KG1 (cell line): ENCODE measurements around the gene FAM98A.

Source experiments
- DNase-seq: peaks from one replicate; lab custom pipeline; 2025; lab: John Stamatoyannopoulos, UW

FAM98A gene

DNA sequence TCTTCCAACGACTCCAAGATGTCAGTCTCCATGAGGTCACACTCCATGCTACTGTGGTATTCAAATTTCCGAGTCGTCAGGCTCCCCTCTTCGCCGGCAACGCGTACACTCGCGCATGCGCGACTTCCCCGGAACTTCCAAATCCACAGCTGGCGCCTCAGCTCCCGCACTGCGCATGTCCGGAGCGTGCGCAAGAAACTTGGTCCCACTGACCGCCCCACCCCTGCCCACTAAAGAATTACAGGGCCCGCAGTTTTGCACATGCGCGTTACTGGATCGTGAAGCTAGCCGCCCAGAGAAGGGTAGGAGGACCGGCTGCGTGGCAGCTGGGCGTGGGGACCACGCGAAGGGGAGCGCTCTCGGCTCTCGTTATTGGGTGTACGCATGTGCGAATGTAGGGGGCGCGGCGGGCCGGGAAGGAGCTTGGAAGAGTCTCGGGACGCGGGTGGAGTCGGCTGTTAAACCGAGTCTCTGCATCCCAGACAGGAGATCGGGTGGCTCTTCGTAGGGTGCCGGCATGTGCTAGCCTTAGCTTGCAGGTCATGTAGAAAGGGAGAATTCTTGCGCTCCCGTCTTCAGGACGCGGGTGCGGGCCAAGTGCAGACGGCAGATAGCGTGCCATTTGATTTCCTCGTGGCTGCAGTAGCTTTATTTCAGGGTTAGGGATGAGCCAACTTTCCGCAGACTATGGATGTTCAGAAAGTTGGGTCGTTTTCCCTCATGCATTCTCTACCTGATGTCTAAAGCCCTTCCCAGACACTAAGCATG lies at the start of gene FAM98A:
Gene FAM98A, minus strand, starts transcription at position 125 of the 768 bp plus-strand sequence. Its CDS starts 78 bp downstream, at position 47.
- peak; percentile 98 for DNase-seq

DNA sequence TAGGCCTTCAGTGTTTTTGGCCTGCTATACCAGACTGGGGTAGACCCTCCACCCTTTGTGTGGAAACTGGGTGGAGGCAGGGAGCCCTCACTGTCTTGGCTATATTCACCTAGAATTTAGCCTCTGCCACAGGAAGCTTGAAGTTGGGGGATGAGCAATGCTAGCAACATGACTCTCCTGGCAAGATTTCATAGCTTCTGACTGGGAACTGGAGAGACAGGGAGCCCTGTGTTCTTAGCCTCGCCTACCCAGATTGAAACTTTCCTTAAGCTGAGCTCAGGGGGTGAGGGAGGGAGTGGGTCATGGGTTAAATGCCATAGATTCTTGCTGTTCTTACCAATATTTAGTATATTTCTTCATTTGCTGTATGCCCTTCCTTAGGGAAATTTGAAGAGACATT lies 46.8 kb upstream of the FAM98A start:
- no peak for DNase-seq

DNA sequence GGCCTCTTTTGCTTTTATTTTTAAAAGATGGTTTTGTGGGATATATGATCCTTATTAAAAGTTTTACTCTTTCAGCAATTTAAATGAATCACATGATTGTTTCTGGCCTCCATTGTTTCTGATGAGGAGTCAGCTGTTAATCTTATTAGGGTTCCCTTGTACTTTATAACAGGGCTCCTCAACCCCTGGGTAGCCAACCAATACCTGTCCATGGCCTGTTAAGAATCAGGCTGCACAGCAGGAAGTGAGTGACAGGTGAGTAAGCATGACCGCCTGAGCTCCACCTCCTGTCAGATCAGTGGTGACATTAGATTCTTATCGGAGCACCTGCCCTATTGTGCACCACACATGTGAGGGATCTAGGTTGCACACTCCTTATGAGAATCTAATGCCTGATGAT lies 45.1 kb upstream of the FAM98A start:
- no peak for DNase-seq

DNA sequence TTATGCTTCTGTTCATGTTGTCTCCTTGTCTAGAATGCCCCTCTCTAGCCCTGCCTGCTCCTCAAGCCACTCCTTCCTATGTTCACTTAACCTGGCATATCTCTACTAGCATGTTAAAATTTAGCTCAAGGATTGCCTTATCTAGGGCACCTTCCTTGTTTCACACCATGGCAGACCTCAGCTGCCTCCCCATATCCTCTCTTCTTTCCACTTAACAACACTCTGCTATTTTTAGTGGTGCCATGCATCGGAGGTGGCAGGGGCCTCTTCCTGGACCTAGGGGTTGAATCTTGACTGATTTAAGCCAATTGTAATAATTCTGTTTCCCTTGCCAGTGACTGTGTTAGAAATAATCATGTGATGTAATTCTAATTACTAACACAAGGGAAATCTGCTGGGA lies 36.9 kb upstream of the FAM98A start:
- DNase-seq: no peak

DNA sequence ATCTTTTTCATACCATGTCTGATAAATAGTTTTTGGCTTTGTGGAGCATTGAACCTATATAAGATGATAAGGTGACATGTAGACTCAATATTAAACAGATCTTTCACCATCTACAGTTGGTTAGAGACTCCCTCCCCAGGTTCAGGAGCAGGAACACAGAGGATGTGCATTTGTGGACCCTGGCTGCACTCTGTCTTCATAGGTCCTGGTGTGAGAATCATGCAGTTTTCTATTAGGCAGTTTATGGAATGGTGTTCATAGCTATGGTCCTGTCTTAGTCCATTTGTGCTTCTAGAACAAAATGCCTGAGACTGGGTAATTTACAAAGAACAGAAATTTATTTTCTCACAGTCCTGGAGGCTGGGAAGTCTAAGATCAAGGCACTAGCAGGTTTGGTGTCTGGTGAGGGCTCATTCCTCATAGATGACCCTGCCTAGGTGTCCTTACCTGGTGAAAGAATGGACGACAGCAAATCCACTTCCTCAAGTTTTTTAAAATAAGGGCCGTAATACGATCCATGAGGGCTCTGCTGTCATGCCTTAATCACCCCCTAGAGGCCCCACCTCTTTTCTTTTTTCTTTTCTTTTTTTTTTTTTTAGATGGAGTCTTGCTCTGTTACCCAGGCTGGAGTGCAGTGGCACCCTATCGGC lies 35.3 kb upstream of the FAM98A start:
- DNase-seq: no peak

DNA sequence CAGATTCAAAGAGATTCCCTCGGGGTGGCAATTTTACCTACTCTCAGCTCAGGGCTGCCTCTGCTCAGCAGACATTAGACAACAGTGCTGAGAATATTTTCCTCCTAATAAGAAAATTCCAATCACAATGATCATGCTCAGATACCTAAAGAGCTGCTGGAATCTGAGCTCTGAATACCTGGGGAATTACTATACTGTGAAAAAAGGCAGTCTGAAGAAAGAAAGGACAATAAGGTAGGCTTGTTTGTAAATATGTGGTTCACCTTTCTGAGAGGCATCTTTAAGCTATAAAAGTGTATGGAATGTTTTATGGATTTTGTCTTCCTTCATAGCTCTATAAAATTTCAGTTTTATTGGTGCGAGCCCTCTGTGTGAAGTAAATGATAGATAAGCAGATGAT lies 34.2 kb upstream of the FAM98A start:
- DNase-seq: no peak

DNA sequence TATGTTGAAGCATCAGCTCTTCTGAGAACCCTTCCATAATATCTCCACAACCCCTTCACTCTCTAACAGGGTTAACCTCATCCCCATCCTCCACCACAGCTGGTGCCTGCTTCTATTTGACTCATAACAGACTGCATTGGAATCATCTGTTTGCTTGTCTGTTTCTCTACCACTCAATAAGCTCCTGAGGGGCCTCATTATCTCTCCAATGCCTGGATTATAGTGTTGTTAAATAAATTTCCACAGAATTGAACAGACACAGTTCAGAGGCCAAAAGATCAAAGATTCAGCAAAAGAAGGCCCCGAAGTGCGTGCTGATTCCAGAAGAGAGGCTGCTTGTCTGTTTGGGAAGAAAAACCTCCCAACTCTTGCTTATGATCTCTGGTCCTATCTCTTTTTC lies 33.7 kb upstream of the FAM98A start:
- no peak for DNase-seq

DNA sequence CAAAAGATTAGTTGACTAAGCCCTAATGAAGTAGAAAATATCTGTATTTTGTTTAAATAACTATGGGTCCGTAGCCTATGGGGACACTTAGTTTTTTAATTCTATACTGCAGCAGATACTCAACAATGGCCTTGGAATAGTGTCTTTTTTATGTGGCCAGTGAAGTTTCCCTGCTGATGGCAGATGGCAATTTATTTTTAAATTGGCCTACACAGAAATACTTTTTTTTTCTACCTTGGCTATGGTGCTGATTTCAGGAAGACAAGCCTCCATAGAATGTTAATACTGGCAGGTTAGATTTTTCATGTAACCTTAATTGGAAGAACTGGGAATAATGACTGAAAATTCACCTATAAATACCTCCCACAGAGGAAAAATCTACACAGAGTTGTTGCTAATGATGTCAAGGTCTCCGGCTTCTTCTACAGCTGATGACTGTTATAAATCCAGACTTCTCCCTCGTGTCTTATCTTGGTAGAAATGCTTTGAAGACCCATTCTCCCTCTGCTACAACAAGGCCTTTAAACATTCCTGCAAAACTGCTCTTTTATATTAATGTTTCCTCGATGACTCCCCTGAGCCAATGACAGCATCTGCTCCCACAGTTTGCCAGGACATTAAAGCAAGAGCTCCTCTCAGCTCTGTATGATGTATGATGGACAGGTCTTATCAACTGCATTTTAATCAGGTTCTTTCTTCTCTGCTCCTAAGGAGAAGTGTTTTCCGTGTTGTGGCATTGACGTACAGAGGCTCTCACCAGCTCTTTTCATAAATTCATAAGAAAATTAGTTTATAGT lies 29.1 kb upstream of the FAM98A start:
- no peak for DNase-seq

DNA sequence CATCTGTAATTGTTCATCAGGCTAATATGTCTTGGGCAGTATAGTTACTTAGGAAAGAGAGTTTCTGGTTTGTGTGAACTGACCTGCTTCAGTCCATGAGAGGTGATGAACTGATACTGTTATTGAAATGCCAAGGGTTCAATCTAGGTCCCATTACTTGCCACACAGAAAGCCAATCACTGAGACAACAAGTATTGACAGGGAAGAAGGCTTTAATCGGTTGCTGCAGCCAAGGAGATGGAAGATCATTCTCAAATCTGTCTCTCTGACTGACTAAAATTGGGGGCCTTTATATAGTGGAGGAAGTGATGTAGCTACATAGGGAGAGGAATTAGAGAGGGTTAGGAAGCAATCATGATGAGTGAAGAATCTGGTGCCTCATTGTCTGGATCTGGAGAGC lies 19.9 kb upstream of the FAM98A start:
- no peak for DNase-seq

DNA sequence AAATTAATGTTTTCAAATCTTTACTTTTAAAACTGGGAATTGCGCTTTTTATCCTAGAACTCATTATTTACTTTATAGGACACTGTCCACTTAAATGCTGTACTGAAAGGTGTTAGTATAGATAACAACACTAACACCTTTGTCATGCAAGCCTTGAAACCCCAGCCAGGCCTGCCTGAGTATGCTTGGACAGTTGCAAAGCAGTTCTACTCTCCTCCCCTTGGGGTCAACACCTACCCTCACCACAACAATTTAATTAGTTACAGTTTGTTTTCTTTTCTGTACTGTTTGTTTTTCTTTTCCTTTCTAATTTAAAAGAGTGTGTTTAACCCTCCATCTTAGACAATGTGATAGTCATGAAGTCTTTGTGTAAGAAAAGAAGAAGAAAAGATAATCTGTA lies 18.9 kb upstream of the FAM98A start:
- DNase-seq: no peak

DNA sequence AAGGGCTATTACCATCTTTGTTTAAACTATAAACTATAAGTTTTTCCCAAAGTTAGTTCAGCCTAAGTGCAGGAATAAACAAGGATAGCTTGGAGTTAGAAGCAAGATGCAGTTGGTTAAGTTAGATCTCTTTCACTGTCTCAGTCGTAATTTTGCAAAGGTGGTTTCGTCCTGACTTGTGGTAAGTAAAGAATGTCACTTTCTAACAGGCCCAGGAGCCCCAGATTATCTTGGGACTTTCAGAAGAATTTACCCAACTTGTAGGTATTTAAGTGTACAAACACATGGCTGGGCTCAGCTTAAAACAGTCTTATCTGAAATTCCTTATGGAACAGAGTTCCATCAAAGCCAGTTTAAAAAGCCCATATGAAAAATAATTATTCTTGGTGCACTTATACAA lies 18.3 kb upstream of the FAM98A start:
- no peak for DNase-seq

DNA sequence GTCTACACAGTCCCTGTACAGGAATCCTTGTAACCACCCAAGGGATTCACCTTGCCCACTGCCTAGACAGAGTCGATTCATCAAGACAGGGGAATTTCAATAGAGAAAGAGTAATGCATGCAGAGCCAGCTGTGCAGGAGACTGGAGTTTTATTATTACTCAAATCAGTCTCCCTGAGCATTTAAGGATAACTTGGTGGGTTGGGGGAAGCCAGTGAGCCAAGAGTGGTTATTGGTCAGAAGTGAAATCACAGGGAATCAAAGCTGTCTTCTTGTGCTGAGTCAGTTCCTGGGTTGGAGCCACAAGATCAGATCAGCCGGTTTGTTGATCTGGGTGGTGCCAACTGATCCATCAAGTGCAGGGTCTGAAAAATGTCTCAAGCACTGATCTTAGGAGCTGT lies 17.8 kb upstream of the FAM98A start:
- no peak for DNase-seq

DNA sequence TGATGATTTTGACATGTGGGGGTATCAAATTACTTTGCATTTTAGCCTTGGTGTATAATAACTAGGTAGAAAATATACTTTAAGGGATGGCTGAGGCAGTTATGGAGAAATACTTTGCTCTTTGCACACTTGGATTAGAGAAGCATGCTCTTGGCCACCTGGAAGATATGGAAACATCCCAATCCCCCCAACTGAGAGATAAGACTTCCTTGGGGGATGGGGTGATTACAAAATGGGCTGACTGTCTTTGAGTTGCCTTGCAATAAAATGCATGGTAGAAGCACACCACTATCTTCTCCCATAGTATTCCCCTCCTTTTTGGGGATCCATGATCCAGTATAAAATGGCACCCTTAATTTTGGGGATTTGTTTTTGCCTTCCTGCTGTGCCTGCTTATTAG lies 15.1 kb upstream of the FAM98A start:
- DNase-seq: no peak

DNA sequence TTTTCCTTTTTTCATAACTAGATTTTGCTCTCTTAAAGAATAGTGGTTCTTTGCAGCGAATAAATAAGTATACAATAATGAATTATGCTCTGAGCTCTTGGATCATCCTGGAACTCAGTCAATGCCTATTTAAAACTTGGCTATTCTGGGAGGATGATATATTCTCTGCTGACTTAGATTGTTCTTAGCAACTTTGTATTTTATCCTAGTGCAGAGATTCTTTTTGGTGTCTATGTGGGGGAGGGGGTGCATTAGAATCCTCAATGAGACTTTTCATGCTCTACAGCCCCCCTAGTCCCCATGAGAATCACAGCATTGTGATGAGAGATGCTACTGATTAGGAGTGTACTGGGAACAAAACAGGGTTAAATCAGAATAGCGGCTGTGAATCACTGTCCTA lies 8.8 kb upstream of the FAM98A start:
- DNase-seq: no peak

DNA sequence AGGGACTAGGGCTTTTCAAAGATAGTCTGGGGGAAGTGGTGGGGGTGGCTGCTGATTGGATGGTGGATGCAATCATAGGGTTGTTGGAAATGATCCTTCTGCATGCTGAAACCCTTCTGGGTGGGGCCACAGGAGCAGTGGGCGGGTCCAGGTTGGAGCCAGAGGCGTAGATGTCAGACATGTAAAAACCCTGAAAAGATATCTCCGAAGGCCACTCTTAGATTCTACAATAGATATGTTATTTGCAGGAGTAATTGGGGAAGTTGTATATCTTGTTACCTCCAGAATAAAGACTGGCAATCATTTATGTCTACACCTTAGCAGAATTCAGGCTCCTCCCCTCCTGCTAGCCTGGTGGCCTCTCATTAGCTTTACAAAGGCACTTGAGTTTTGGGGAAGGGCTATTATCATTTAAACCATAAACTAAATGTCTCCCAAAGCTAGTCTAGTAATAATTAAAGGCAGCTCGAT lies 8.2 kb upstream of the FAM98A start:
- no peak for DNase-seq

DNA sequence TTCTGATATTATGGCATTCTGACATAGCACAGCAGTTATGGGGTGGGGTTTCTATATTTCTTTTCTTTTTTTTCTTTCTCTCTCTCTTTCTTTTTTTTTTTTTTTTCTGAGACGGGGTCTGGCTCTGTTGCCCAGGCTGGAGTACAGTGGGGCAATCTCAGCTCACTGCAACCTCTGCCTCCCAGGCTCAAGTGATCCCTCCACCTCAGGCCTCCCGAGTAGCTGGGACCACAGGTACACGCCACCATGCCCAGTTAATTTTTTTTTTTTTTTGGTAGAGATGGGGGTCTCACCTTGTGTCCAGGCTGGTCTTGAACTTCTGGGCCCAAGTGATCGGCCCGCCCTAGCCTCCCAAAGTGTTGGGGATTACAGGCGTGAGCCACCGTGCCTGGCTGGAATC lies 7.5 kb upstream of the FAM98A start:
- no peak for DNase-seq

DNA sequence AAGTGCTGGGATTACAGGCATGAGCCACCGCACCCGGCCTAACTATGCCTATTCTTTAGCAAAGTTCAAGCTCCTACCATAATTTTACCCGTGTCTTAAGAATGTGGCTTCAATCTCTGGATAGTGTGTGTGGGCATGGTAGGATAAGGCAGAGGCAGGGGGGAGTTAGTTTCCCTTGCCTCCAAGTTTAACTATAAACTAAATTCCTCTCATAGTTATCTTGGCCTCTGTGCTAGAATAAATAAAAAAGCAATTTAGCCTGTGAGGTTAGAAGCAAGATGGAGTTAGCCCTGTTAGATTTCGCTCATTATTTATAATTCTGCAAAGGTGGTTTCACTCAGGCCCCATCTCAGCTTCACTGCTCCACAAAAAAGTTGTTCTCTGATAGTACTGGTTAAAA lies 7.0 kb upstream of the FAM98A start:
- no peak for DNase-seq

DNA sequence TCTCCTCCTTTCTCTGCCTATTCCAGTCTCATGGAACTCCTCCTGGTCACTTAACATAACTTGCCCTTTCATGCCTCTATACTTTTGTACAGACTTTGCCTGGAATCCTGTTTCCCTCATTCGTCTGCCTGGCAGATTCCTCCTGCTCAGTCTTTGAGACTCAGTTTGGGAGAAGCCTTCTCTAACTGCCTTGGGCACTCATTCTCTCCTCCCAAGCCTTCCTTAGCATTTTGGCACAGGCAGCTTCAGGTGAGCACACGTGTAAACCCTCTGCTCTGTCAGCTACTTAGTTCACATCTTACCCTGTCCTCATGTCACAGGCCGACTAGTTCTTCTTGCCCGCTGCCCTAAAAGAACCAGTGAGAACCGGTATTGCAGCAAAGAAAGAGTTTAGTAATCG lies 6.0 kb upstream of the FAM98A start:
- DNase-seq: no peak

DNA sequence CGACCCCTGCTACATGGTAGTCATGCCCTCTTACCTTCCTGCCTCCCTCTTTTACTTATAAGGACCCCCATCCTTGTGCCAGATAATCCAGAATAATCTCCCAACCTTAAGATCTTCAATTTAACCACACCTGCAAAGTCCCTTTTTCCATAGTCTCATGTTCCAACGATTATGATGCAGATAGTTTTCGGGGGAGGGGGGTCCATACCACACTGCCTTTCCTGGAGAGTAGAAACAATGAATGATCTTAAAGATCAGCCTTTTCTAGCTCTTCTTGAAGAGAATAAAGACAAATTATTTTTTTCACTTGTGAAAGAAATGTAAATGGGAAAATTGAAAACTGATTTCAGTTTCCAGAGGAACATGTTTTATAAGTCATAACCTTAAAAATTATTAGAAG lies 4.3 kb upstream of the FAM98A start:
- DNase-seq: no peak

DNA sequence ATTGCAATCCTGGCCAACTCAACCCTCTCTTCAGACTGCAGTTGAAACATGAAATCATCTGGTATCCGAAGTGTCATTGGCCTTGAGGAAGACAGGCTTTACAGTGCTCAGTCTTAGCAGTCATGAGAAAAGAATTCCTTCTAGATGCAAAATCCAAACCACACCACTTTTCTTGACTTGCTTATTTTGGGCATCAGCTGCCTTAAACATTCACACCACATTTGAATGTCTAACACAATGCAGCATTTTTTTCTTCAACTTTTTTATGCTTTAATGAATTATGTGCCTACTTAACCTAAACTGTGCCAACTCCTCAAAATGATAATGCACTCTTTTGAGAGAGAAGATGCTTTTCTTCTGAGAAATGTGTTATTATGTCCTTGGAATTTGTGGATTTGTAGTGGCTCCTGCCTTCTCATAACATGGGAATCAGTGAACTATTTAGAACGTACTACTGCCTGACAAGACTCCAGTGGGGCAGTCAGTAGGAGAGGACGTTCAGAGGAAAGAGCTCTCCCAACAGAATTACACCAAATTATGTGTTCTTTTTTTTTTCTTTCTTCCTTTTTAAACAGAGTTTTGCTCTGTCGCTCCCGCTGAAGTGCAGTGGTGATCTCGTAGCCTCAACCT lies 3.2 kb upstream of the FAM98A start:
- DNase-seq: no peak

DNA sequence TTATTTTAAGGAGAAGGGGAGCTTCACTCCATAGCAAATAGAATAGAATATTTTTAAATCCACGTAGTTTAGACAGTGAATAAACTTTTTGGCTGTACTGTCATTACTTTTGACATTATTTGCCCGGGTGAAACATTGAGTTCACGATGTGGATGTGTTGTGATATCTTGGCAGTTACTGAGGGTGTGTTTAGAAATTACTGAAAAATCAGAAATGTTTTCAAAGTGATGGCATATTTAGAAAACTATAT lies 769 bp upstream of the FAM98A start:
- DNase-seq: no peak

DNA sequence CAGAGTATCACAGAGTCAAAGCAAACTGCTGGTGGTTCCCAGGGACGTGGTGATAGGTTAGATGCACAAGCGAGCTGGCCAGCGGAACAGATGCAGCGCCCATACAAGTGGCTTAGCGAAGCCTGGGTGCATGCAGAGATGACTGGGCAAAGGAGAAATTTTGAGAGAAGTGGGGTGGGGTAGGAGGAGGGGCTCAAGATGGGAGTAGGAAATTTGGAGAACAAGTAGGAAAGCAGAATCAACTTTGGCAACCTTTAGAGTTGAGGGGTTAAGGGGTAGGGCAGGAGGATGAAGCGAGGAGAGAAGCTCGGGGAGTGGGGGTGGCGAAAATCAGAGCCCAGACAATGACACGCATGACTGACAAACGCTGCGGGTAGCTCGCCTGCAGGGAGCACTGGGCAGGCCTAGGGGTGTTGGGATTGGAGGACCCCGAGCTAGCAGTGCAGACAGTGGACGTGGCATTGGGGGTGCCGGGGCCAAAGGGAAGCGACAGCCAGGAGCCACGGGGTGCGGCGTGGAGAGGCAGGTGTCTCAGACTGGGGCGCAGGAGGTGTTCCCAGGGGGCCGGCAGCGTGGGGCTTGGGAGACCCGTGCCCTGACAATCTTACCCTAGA lies 431 bp downstream of the FAM98A start:
- no peak for DNase-seq
